Epithelial cell of proximal tubule (primary cell): ENCODE measurements around the gene IL15RA. TPM values are rescaled to one million over a fixed set of nuclear protein-coding genes. Genes with fewer than 3 reads are reported as not detected.

Experiments
- DNase-seq: peaks from one replicate; pipeline ENCODE4 v3.0.0-alpha.2; 2011; ENCODE audit warnings: low read depth
- H3K4me3 ChIP-seq: 2 replicates; pipeline ENCODE4 v1.5.1; 2011; ENCODE audit warnings: low read depth, mild to moderate bottlenecking, low read length
- CTCF ChIP-seq: conservative IDR thresholded peaks from 2 replicates; pipeline ENCODE4 v1.5.1; 2012; ENCODE audit warnings: low read depth, mild to moderate bottlenecking, low read length
- total RNA-seq: library from RNA; depleted of rRNA; stranded (reverse); fragments of >200 nt; gene quantifications from 2 replicates; pipeline ENCODE4 v1.2.3, GENCODE V29; 2015

IL15RA gene
- total RNA-seq, 1 donor from 2014 or later: 12.5 TPM

GRCh38 chr10:5971315-5971832, 6.0 kb downstream of the IL15RA start:
- DNase-seq: no peak

GRCh38 chr10:5970527-5970926, 6.8 kb downstream of the IL15RA start:
- no peak for DNase-seq
- H3K4me3 ChIP-seq: no peak overlapping the region
- TF ChIP-seq CTCF: no peak

More at GRCh38 chr10:5971315-5971832, 6.0 kb downstream of the IL15RA start:
- TF ChIP-seq CTCF: no peak
- H3K4me3 ChIP-seq: no peak overlapping the region

- DNase-seq: no peak
- no peak overlapping the region for H3K4me3 ChIP-seq
- no peak for TF ChIP-seq CTCF
These were observed 7.3 kb downstream of the IL15RA start for GRCh38 chr10:5970066-5970465.

- TF ChIP-seq CTCF: no peak
- DNase-seq: no peak
- H3K4me3 ChIP-seq: no peak overlapping the region
These were observed 8.5 kb downstream of the IL15RA start for GRCh38 chr10:5968681-5969453.

GRCh38 chr10:5968037-5968680, 9.2 kb downstream of the IL15RA start:
- DNase-seq: no peak
- TF ChIP-seq CTCF: no peak
- H3K4me3 ChIP-seq: no peak overlapping the region

- no peak for TF ChIP-seq CTCF
- H3K4me3 ChIP-seq: no peak overlapping the region
- peak; percentile 69 for DNase-seq
These were observed 12.1 kb downstream of the IL15RA start for GRCh38 chr10:5965266-5965665.
